Measurements from ENCODE around the gene PTH2.

DNA sequence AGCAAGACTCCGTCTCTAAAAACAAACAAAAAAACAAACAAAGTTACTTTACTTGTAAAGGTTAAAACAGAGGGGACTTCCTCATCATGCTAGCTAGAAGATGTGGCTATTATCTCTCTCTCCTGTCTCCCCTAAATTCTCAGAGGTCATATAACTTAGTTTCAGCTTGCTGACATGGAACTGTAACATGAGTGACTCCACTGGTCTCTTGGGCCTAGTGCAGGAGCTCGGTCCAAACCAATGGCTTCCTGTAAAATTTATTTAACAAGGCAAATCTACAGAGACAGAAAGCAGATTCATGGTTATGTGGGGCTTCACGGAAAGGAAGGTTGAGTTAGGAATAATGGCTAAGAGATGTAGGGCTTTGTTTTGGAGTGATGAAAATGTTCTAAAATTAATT is 44.7 kb downstream of the PTH2 start:
- TF ChIP-seq CTCF (optimal IDR thresholded peaks at IDR 0.05 in 1 of 3, IDR thresholded peaks at IDR 0.05 in 1 of 3, conservative IDR thresholded peaks at IDR 0.05 in 1 of 3; ENCODE audit: extremely low read depth in 1 of 3, insufficient read depth in 2 of 3, low read length in 3 of 3), result no peak
- TF ChIP-seq EZH2 (IDR thresholded peaks at IDR 0.05; ENCODE audit: low read length), result no peak

All from keratinocyte (primary cell).